Esophagus squamous epithelium (tissue), 4 donors: ENCODE data around the gene GDPD2.

Source experiments
- CTCF ChIP-seq, 6 experiments: fragments of 450-650 bp in 4 of 6; fragments of 200-600 bp in 2 of 6; sonication (generic) in 2 of 6; IDR thresholded peaks; one replicate each; pipeline ENCODE4 v1.5.1; 2016 to 2019; ENCODE audit warnings: antibody characterized with exemption in 6 of 6, mild to moderate bottlenecking in 4 of 6, moderate library complexity in 4 of 6
- POLR2A ChIP-seq, 4 donors: fragments of 450-650 bp; IDR thresholded peaks; one replicate each; pipeline ENCODE4 v1.6.1; 2017; ENCODE audit warnings: antibody characterized with exemption in 4 of 4, mild to moderate bottlenecking in 4 of 4, moderate library complexity in 3 of 4

- TF ChIP-seq CTCF (IDR thresholded peaks at IDR 0.05) (no peak), POLR2A (IDR thresholded peaks at IDR 0.05) (no peak)
Observed at GRCh38 chrX:70479247-70479921, 56.3 kb downstream of the GDPD2 start.
